Measurements from ENCODE around the gene RPS6KC1. TPM values are rescaled to one million over a fixed set of nuclear protein-coding genes. Genes with fewer than 3 reads are reported as not detected.
"Not testable (repeated sequence)": the region's sequence is repeated elsewhere in the genome, so short reads cannot be mapped to it uniquely, and the experiment has no call there.

The RPS6KC1 gene, protein sequence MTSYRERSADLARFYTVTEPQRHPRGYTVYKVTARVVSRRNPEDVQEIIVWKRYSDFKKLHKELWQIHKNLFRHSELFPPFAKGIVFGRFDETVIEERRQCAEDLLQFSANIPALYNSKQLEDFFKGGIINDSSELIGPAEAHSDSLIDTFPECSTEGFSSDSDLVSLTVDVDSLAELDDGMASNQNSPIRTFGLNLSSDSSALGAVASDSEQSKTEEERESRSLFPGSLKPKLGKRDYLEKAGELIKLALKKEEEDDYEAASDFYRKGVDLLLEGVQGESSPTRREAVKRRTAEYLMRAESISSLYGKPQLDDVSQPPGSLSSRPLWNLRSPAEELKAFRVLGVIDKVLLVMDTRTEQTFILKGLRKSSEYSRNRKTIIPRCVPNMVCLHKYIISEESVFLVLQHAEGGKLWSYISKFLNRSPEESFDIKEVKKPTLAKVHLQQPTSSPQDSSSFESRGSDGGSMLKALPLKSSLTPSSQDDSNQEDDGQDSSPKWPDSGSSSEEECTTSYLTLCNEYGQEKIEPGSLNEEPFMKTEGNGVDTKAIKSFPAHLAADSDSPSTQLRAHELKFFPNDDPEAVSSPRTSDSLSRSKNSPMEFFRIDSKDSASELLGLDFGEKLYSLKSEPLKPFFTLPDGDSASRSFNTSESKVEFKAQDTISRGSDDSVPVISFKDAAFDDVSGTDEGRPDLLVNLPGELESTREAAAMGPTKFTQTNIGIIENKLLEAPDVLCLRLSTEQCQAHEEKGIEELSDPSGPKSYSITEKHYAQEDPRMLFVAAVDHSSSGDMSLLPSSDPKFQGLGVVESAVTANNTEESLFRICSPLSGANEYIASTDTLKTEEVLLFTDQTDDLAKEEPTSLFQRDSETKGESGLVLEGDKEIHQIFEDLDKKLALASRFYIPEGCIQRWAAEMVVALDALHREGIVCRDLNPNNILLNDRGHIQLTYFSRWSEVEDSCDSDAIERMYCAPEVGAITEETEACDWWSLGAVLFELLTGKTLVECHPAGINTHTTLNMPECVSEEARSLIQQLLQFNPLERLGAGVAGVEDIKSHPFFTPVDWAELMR
- total RNA-seq: 14.7 and 16.8 TPM in 2 replicates

DNA sequence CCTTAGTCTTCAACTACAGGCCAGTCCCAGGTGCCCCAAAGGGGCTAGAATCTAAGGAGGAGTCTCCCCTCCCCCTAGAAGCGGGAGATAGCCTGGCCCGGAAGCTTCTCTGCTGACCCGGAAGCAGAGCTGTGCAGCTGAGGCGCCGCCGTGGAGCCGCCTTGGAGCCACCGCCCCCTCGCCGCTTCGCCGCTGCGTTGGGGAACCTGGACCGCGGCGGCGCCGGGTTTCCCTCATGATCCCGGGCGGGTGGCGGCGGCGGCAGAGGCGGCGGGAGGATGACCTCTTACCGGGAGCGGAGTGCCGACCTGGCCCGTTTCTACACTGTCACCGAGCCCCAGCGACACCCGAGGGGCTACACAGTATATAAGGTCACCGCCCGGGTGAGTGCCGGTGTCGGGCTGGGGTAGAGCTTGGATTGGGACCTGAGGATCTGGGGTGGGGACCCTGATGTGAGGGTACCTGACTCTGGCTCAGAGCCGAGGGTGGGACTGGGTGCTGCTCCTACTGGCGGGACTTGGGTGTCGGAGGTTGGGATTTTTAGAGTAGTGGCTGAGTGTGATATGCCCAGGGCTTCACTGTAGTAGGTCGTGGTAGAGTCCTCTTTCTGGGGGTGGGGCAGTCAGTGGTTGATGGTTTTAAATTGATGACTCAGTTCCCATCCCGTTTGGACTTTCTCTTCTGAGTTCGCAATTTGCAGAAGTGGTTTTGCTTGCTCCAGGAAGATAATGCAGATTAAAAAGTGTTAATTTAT is at the start of gene RPS6KC1:
TSS of gene RPS6KC1 (plus strand) at position 115 of the 754 bp plus-strand sequence. CDS start at position 279, 164 bp downstream.
- intact Hi-C loops (cut with micrococcal nuclease): loop anchor here (1.0 to 5.0 kb wide), 8 partner anchors 19 to 1231 kb away; partner anchors contain the start of genes ANGEL2, DTL, FLVCR1 and INTS7

DNA sequence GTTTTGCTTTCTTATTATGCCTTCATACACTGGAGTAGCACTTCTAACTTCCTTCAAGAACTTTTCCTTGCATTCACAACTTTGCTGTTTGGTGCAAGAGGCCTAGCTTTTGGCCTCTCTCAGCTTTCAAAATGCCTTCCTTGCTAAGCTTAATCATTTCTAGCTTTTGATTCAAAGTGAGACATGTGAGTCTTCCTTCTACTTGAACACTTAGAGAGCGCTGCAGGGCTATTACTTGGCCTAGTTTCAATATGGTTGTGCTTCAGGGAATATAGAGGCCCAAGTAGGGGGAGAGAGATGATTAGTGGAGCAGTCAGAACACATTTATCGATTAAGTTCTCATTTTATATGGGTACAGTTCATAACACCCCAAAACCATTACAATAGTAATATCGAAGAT is 47.8 kb upstream of the RPS6KC1 start:
- intact Hi-C loops (cut with micrococcal nuclease): no loop called here

DNA sequence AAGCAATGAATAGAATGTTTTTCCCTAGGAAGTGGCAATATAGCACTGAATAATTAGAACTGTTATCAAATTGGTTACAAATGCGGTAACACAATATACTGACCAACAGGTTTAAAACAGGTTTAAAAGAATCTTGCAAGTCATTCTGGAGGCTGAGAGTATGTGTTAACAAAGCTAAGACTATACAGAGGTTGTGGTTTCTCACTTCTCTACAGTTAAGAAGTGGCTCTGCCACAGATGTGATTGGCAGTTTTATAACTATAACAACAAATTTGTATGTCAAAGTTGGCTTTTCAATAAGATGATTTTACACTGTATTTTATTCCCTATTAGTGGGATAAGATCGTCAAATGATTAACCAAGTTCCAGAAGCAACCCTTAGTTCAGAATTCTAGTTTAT is 42.5 kb upstream of the RPS6KC1 start:
- intact Hi-C loops (cut with micrococcal nuclease): no loop called here

DNA sequence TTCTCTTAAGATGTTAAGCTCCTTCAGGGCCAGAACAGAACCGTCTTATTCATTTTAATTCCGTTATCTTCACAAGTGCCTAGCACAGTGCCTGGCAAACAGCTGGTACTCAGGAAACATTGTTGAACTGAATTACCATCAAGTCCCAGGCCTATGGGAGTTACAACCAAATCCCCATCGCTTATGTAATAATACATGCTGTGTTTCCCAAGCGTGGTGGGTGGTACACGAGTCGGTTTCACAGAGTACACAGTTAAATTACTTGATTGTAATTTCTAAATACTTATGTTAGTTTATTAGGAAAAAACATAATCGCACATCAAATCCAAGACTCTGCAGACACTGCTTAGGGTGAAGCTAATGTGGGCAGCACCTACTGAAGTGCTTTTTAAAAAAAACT is 36.4 kb upstream of the RPS6KC1 start:
- intact Hi-C loops (cut with micrococcal nuclease): loop anchor here (1.0 to 10.0 kb wide), 18 partner anchors 19 to 1754 kb away; partner anchors contain the start of genes ATF3, CENPF, DTL and FLVCR1

DNA sequence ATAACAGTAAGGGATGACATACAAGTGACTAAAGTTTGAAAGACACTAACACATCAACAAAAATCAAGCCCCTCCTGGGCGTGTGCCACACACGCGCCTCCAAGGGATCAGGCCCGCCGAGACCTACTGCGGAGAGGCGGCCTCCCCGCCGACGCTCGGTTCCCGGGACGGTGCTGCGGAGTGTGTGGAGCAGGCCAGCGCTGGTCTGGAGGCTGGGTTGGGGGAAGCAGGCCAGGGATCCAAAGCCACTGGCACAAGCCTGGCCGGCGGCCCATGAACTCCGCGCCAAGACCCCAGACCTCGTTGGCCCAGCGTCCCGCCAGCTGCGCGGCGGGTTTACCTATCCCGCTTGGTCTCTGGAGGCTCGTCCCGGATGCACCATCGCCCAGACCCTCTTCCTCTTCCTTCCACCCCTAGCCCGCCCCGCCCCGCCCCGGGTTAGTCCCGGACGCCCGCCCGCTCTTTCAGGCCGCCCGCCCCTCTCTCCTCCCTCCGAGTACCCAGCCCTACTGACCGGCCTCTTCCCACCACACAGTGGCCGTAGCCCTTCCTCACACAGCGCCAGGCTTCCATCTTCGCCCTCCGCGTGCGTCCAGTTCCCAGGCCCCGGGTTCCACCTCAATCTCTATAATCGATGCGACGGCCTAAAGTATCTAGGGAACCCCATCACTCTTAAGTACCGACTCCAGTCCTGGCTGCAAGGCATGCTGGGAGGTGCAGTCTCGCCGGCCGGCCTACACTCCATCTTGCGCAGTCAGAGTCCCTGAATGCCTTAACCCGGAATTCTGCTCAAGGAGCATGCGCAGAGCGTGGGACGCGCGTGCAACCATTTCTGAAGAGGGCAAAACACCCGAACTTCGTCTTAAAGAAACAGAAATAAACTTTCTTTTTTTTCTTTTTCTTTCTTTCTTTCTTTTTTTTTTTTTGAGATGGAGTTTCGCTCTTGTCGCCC is 35.7 kb upstream of the RPS6KC1 start, which contains the start of gene ANGEL2:
TSS of gene ANGEL2 (minus strand) at position 769 of the 952 bp plus-strand sequence. CDS start at position 573, 196 bp downstream.
- intact Hi-C loops (cut with micrococcal nuclease): loop anchor here (1.0 to 10.0 kb wide), 18 partner anchors 20 to 1755 kb away; partner anchors contain the start of genes ATF3, CENPF, DTL and FLVCR1

DNA sequence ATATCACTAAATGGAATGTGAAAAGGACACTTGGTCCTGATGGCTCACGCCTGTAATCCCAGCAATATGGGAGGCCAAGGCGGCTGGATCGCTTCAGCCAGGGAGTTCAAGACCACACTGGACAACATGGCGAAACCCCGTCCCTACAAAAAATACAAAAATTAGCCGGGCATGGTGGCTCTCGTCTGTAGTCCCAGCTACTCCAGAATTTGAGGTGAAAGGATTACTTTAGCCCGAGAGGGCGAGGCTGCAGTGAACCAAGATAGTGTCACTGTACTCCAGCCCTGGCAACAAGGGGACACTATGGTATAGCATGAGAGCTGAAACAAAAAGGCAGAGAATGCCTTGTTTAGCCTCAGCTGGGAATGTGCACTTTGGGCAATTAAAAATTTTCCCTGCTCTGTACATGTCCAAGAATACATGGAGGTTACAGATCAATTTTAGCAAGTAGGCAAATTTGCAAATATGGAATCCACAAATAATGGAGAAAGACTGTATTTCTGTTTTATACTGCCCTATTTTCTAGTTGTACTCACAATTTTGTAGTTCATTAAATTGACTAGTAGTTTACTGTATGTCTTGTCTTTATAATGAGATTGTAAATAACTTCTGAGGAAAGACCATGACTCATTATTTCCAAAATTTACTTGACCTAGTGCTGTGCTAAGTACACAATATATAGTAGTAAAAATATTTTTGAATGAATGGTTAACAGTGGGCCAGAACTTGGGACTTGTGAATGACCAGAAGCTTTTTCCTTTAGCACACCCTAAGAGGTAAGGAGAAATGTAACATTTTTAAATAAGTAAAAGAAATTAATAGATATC is 33.4 kb upstream of the RPS6KC1 start:
- intact Hi-C loops (cut with micrococcal nuclease): loop anchor here (5.0 to 10.0 kb wide), 3 partner anchors 980 to 1600 kb away; partner anchors contain the start of genes CENPF, DTL and INTS7

DNA sequence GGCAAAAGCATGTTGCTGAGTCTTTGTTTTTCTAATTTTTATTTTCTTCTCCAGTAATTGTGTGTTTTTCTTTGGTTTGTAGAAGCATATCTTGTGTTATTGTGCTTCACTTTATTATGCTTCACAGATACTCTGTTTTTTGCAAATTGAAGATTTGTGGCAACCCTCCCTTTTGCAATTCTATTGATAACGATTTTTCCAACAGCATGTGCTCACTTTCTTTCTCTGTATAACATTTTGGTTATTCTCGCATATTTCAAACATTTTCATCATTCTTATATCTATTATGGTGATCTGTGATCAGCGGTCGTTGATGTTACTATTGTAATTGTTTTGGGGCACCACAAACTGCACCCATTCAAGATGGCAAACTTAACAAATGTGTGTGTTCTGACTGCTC is 31.6 kb upstream of the RPS6KC1 start:
- intact Hi-C loops (cut with micrococcal nuclease): loop anchor here (5.0 to 10.0 kb wide), 3 partner anchors 982 to 1602 kb away; partner anchors contain the start of genes CENPF, DTL and INTS7

DNA sequence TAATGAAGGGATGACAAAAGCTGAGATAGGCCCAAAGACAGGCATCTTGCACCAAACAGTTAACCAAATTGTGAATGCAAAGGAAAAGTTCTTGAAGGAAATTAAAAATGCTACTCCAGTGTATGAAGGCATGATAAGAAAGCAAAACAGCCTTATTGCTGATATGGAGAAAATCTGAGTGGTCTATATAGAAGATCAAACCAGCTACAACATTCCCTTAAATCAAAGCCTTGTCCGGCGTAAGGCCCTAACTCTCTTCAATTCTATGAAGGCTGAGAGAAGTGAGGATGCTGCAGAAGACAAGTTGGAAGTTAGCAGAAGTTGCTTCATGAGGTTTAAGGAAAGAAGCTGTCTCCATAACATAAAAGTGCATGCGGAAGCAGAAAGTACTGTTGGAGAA is 31.0 kb upstream of the RPS6KC1 start:
- intact Hi-C loops (cut with micrococcal nuclease): no loop called here

DNA sequence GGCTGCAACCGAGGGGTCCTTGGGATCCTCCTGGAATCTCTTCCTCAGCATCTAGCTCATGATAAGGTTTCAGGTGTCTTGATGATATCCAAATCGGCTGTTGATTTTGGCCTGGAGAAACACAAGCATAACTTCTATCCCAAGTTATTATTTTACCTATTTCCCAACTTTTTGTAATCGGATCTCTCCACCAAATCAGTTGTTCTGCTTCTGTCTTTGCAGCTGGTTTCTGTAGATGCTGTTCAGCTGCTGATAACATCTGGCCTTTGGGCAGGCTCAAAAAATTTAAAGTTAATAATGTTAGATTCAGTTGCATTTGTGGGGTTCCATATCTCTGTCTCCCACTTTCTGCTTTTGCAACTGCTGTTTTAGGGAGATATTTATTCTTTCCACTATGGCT is 24.0 kb upstream of the RPS6KC1 start:
- intact Hi-C loops (cut with micrococcal nuclease): not testable (repeated sequence)

DNA sequence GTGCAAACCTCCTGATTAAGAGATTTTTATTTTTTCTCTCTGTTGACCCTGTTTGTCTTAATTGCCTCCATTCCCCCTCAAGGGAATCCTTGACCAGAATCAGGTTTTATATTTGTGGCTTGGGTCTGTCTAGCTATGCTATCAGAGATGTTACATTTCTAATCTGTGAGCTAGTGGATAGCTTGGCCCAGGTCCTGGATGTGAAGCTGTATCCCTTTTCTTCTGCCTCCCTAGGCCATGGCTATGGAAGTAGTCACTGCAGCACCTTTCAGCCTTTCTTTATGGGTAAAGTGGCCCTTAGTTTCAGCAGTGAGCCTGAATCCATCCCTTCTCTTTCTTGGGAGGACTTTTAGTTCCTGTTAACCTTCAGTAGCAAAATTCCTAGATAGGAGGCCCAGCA is 18.4 kb upstream of the RPS6KC1 start:
- intact Hi-C loops (cut with micrococcal nuclease): no loop called here

DNA sequence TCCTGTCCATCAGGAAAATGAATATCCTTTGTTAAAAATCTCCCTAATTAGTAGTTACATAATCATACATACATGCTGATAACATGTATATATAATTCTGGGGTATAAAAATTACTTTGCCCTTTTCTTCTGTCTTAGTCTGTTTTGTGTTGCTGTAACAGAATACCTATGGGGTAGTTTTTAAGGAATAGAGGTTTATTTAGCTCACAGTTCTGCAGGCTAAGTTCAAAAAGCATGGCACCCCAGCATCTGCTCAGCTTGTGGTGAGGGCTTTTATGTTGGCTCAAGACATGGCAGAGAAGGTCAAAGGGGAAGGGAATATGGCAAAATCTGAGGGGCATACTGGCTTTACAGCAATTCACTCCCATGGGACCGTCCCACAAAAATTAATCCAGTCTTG is 16.3 kb upstream of the RPS6KC1 start:
- intact Hi-C loops (cut with micrococcal nuclease): no loop called here

DNA sequence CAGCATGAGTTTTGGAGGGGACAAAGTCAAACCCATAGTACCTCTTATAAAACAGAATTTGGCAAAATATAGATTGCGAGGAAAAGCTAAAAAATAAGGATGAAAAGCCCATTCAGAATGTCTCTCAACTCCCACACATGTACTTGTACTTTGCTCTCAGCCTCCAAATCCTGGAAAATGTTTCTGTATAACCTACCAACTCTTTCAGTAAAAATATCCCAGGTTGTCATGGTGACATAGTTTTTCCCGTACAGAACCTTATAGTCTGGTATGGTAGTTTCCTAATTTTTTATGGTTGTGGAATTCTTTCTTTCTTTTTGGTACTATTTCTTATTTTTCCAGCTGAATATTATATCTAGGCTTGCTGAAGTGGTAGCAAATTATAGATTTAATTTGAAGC is 15.5 kb upstream of the RPS6KC1 start:
- intact Hi-C loops (cut with micrococcal nuclease): no loop called here

DNA sequence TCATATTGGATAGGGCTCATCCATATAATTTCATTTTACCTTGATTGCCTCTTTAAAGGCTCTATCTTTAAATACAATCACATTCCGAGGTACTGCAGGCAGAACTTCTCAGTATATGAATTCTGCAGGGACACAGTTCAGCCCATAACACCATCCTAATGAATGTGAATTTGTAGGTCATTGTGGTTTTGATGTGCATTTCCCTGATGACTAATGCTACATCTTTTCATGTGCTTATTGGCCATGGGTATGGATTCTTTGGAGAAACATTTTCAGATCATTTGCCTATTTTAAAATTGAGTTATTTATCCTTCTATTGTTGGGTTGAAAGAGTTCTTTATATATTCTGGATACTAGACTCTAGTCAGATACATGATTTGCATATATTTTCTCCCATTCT is 9.6 kb upstream of the RPS6KC1 start:
- intact Hi-C loops (cut with micrococcal nuclease): no loop called here

DNA sequence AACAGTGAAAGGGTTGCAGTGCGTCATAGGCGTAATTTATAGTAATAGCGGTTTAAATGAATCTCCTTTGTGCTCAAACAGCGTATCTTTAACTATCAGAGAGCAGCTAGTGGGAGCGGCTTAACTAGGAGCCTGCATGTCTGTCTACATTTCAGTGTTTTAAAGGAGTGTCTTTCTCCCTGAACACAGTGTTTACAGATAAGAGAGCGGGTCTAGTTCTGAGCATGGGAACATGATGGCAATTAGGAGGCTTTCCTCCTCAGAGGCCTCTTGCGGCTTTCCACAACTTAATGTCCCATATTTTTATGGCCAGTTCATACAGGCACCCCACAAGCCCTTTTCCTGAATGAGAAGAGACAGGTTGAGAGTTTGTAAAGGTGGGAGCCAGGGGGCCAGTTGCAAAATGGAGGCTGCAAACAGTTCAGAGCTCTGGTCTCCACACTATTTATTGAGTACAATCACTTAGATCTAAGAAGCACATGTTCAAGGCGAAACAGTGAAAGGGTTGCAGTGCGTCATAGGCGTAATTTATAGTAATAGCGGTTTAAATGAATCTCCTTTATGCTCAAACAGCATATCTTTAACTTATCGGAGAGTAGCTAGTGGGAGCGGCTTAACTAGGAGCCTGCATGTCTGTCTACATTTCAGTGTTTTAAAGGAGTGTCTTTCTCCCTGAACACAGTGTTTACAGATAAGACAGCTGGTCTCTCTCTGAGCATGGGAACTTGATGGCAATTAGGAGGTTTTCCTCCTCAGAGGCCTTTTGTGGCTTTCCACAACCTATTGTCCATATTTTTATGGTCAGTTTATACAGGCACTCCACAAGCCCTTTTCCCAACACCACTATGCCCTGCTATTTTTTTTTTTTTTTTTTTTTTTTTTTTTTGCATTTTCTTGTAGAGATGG is 5.5 kb upstream of the RPS6KC1 start:
- intact Hi-C loops (cut with micrococcal nuclease): not testable (repeated sequence)

DNA sequence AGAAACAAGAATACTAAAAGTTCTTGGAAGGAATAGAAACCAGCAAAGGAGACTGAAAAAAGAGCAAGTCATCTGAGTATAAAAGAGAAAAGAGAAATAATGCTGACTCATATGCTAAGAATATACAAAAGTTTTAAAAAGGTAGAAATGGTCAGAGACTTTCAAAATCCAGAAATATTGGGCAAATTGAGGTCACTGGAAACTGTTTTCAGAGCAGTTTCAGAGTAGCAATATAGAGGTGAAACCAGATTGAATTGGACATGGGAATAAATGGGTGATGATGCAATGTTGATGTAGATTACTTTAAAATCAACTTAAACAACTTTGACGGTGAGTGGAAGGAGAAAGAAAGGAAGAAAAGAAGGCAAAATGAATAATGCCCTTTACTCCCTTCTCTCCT is 1.8 kb upstream of the RPS6KC1 start:
- intact Hi-C loops (cut with micrococcal nuclease): no loop called here

DNA sequence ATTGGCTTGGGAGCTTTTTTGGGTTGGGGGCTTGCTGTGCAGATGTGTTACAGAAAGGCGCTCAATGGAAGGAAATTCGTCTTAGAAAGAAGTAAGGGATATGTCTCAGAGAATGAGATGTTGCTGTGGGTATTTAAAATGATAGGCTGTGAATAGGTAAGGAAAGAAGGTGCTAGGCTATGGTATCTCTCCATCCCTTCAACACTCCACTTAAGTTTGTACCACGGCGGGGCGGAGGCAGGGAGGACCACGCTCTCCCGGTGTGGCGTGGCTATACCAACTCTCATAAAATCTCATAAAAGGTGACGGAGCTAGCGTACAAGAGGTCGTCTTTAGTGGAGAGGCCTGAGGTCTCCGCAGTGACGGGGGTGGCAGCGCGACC is 305 bp upstream of the RPS6KC1 start:
- intact Hi-C loops (cut with micrococcal nuclease): loop anchor here (1.0 to 5.0 kb wide), 8 partner anchors 20 to 1232 kb away; partner anchors contain the start of genes ANGEL2, DTL, FLVCR1 and INTS7

DNA sequence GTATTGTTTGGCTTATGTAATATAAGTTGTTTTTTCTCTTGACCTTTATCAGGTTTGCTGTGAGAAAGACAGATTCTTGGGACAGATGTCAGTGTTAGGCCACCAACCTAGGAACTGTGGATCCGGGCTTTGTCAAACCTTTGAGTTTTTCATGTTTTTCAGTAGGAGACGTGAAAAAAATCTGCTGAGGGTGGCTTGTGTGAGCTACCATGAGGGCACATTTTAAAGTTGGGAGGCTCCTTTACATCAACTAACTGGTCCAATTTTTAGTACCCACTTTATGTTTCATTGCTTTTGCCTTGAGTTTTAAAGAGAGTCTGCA is 801 bp downstream of the RPS6KC1 start:
- intact Hi-C loops (cut with micrococcal nuclease): loop anchor here (1.0 to 5.0 kb wide), 8 partner anchors 18 to 1230 kb away; partner anchors contain the start of genes ANGEL2, DTL, FLVCR1 and INTS7

Data from T-helper 1 cell treated with Interleukin-12 subunit alpha and Interleukin-12 subunit beta and Interleukin-4 antibody, amounts not matched to agents 30 ng/mL and 1 ng/mL, for 36 hours (primary cell).